ENCODE results near the gene MED15.

The MED15 gene

GRCh38 chr22:20604776-20605221 is 97.4 kb downstream of the MED15 start:
- Histone ChIP-seq H3K4me1 (ENCODE audit: insufficient read depth, low read length) (peaks cover 12% of the 10 kb centered on the region; the same call in 1 of the 2 replicates), H3K4me3 (ENCODE audit: low read length) (no peak overlapping the region), H3K27ac (ENCODE audit: low read depth, low read length) (no peak overlapping the region), H3K36me3 (ENCODE audit: insufficient read depth, low read length) (no peaks in the 10 kb centered on the region), H3K9ac (ENCODE audit: low read depth, low read length) (no peak overlapping the region), H3K27me3 (ENCODE audit: insufficient read depth, low read length) (no peaks in the 10 kb centered on the region), H3K9me3 (ENCODE audit: insufficient read depth, low read depth, low read length) (no peaks in the 10 kb centered on the region)
- WGBS = 92% methylated on average over 18 of the region's 18 CpGs

- WGBS = 94% methylated on average over 6 of the region's 6 CpGs
- no peak overlapping the region for H3K9ac ChIP-seq (ENCODE audit: low read depth, low read length)
- H3K27ac ChIP-seq (ENCODE audit: low read depth, low read length) = no peak overlapping the region
- H3K27me3 ChIP-seq (ENCODE audit: insufficient read depth, low read length) = no peaks in the 10 kb centered on the region
- H3K36me3 ChIP-seq (ENCODE audit: insufficient read depth, low read length) = no peaks in the 10 kb centered on the region
- no peaks in the 10 kb centered on the region for H3K9me3 ChIP-seq (ENCODE audit: insufficient read depth, low read depth, low read length)
- H3K4me1 ChIP-seq (ENCODE audit: insufficient read depth, low read length) = peaks cover 12% of the 10 kb centered on the region; the same call in 1 of the 2 replicates
- no peak overlapping the region for H3K4me3 ChIP-seq (ENCODE audit: low read length)
Observed at GRCh38 chr22:20605328-20605727, 97.9 kb downstream of the MED15 start.

GRCh38 chr22:20606041-20606783 is 98.8 kb downstream of the MED15 start:
- Histone ChIP-seq H3K4me1 (ENCODE audit: insufficient read depth, low read length) (peaks cover 12% of the 10 kb centered on the region; the same call in 1 of the 2 replicates), H3K27me3 (ENCODE audit: insufficient read depth, low read length) (no peaks in the 10 kb centered on the region), H3K9me3 (ENCODE audit: insufficient read depth, low read depth, low read length) (no peaks in the 10 kb centered on the region), H3K27ac (ENCODE audit: low read depth, low read length) (no peak overlapping the region), H3K9ac (ENCODE audit: low read depth, low read length) (no peak overlapping the region), H3K36me3 (ENCODE audit: insufficient read depth, low read length) (no peaks in the 10 kb centered on the region), H3K4me3 (ENCODE audit: low read length) (no peak overlapping the region)
- WGBS = 51% methylated on average over 13 of the region's 13 CpGs

GRCh38 chr22:20606784-20607128 is 99.3 kb downstream of the MED15 start:
- H3K9ac ChIP-seq (ENCODE audit: low read depth, low read length) = no peak overlapping the region

GRCh38 chr22:20607157-20607907 is 99.9 kb downstream of the MED15 start:
- Histone ChIP-seq H3K4me3 (ENCODE audit: low read length) (no peak overlapping the region), H3K9me3 (ENCODE audit: insufficient read depth, low read depth, low read length) (no peaks in the 10 kb centered on the region), H3K27me3 (ENCODE audit: insufficient read depth, low read length) (no peaks in the 10 kb centered on the region), H3K27ac (ENCODE audit: low read depth, low read length) (no peak overlapping the region), H3K36me3 (ENCODE audit: insufficient read depth, low read length) (no peaks in the 10 kb centered on the region), H3K9ac (ENCODE audit: low read depth, low read length) (no peak overlapping the region), H3K4me1 (ENCODE audit: insufficient read depth, low read length) (peaks cover 12% of the 10 kb centered on the region; the same call in 1 of the 2 replicates)
- WGBS = 67% methylated on average over 31 of the region's 31 CpGs

More at GRCh38 chr22:20606784-20607128, 99.3 kb downstream of the MED15 start:
- 87% methylated on average over 9 of the region's 9 CpGs for WGBS
- H3K4me1 ChIP-seq (ENCODE audit: insufficient read depth, low read length) = peaks cover 12% of the 10 kb centered on the region; the same call in 1 of the 2 replicates
- no peaks in the 10 kb centered on the region for H3K9me3 ChIP-seq (ENCODE audit: insufficient read depth, low read depth, low read length)
- no peak overlapping the region for H3K4me3 ChIP-seq (ENCODE audit: low read length)
- no peaks in the 10 kb centered on the region for H3K27me3 ChIP-seq (ENCODE audit: insufficient read depth, low read length)
- no peaks in the 10 kb centered on the region for H3K36me3 ChIP-seq (ENCODE audit: insufficient read depth, low read length)
- no peak overlapping the region for H3K27ac ChIP-seq (ENCODE audit: low read depth, low read length)

- Histone ChIP-seq H3K9ac (ENCODE audit: low read depth, low read length) (no peak overlapping the region), H3K9me3 (ENCODE audit: insufficient read depth, low read depth, low read length) (no peaks in the 10 kb centered on the region), H3K4me3 (ENCODE audit: low read length) (no peak overlapping the region), H3K4me1 (ENCODE audit: insufficient read depth, low read length) (peaks cover 12% of the 10 kb centered on the region; the same call in 1 of the 2 replicates), H3K27me3 (ENCODE audit: insufficient read depth, low read length) (no peaks in the 10 kb centered on the region), H3K36me3 (ENCODE audit: insufficient read depth, low read length) (no peaks in the 10 kb centered on the region), H3K27ac (ENCODE audit: low read depth, low read length) (no peak overlapping the region)
- WGBS = 95% methylated on average over 8 of the region's 8 CpGs
Observed at GRCh38 chr22:20610243-20610686, 102.9 kb downstream of the MED15 start.

GRCh38 chr22:20610757-20611156 is 103.3 kb downstream of the MED15 start:
- H3K4me1 ChIP-seq (ENCODE audit: insufficient read depth, low read length) = peaks cover 11% of the 10 kb centered on the region; the same call in 1 of the 2 replicates
- H3K9me3 ChIP-seq (ENCODE audit: insufficient read depth, low read depth, low read length) = no peaks in the 10 kb centered on the region
- no peak overlapping the region for H3K9ac ChIP-seq (ENCODE audit: low read depth, low read length)
- no peaks in the 10 kb centered on the region for H3K36me3 ChIP-seq (ENCODE audit: insufficient read depth, low read length)
- 91% methylated on average over 8 of the region's 8 CpGs for WGBS
- no peak overlapping the region for H3K4me3 ChIP-seq (ENCODE audit: low read length)
- no peak overlapping the region for H3K27ac ChIP-seq (ENCODE audit: low read depth, low read length)
- H3K27me3 ChIP-seq (ENCODE audit: insufficient read depth, low read length) = no peaks in the 10 kb centered on the region

- 90% methylated on average over 10 of the region's 10 CpGs for WGBS
- Histone ChIP-seq H3K4me1 (ENCODE audit: insufficient read depth, low read length) (peaks cover 8% of the 10 kb centered on the region; the same call in 1 of the 2 replicates), H3K9ac (ENCODE audit: low read depth, low read length) (no peak overlapping the region), H3K9me3 (ENCODE audit: insufficient read depth, low read depth, low read length) (no peaks in the 10 kb centered on the region), H3K27ac (ENCODE audit: low read depth, low read length) (no peak overlapping the region), H3K27me3 (ENCODE audit: insufficient read depth, low read length) (no peaks in the 10 kb centered on the region), H3K4me3 (ENCODE audit: low read length) (no peak overlapping the region), H3K36me3 (ENCODE audit: insufficient read depth, low read length) (no peaks in the 10 kb centered on the region)
Observed at GRCh38 chr22:20611418-20611817, 104.0 kb downstream of the MED15 start.

- Histone ChIP-seq H3K9me3 (ENCODE audit: insufficient read depth, low read depth, low read length) (no peaks in the 10 kb centered on the region), H3K4me1 (ENCODE audit: insufficient read depth, low read length) (no peaks in the 10 kb centered on the region), H3K27ac (ENCODE audit: low read depth, low read length) (no peak overlapping the region), H3K4me3 (ENCODE audit: low read length) (no peak overlapping the region), H3K9ac (ENCODE audit: low read depth, low read length) (no peak overlapping the region), H3K36me3 (ENCODE audit: insufficient read depth, low read length) (no peaks in the 10 kb centered on the region), H3K27me3 (ENCODE audit: insufficient read depth, low read length) (no peaks in the 10 kb centered on the region)
- 91% methylated on average over 6 of the region's 6 CpGs for WGBS
Observed at GRCh38 chr22:20613301-20613700, 105.9 kb downstream of the MED15 start.

- no peaks in the 10 kb centered on the region for H3K27me3 ChIP-seq (ENCODE audit: insufficient read depth, low read length)
- no peaks in the 10 kb centered on the region for H3K36me3 ChIP-seq (ENCODE audit: insufficient read depth, low read length)
- no peak overlapping the region for H3K4me3 ChIP-seq (ENCODE audit: low read length)
- no peak overlapping the region for H3K9ac ChIP-seq (ENCODE audit: low read depth, low read length)
- H3K4me1 ChIP-seq (ENCODE audit: insufficient read depth, low read length) = no peaks in the 10 kb centered on the region
- H3K27ac ChIP-seq (ENCODE audit: low read depth, low read length) = no peak overlapping the region
- WGBS = 94% methylated on average over 5 of the region's 6 CpGs
- H3K9me3 ChIP-seq (ENCODE audit: insufficient read depth, low read depth, low read length) = no peaks in the 10 kb centered on the region
Observed at GRCh38 chr22:20615021-20615420, 107.6 kb downstream of the MED15 start.

Measured in HUES64 (cell line).